HTERT RPE-1 (cell line): ENCODE data around the gene PWWP3B.
"Not testable (repeated sequence)": the region's sequence is repeated elsewhere in the genome, so short reads cannot be mapped to it uniquely, and the experiment has no call there.

ENCODE experiments used
- in situ Hi-C: fragments of 300-500 bp; cut with MboI; formaldehyde crosslinking; loops from 4 replicates; pipeline ENCODE4 v1.14.3; 2020; ENCODE audit warnings: low sequenced_read_pairs

Gene PWWP3B

GRCh38 chrX:106168107-106168506 lies at the start of gene PWWP3B:
PWWP3B (plus strand) TSS chrX:106168305; CDS start chrX:106205433, 37,128 bp downstream.
- in situ Hi-C loops: no loop called here

GRCh38 chrX:106139048-106139447 lies 29.1 kb upstream of the PWWP3B start:
- in situ Hi-C loops: no loop called here

GRCh38 chrX:106144755-106145639 lies 23.1 kb upstream of the PWWP3B start:
- in situ Hi-C loops: no loop called here

- in situ Hi-C loops: no loop called here
Observed at GRCh38 chrX:106150701-106151100, 17.4 kb upstream of the PWWP3B start.

GRCh38 chrX:106159861-106160282 lies 8.2 kb upstream of the PWWP3B start:
- in situ Hi-C loops: no loop called here

- in situ Hi-C loops: no loop called here
Observed at GRCh38 chrX:106170318-106170717, 2.2 kb downstream of the PWWP3B start.

GRCh38 chrX:106171293-106171820 lies 3.3 kb downstream of the PWWP3B start:
- in situ Hi-C loops: no loop called here

GRCh38 chrX:106177106-106177981 lies 9.2 kb downstream of the PWWP3B start:
- in situ Hi-C loops: no loop called here

GRCh38 chrX:106177982-106178321 lies 9.8 kb downstream of the PWWP3B start:
- in situ Hi-C loops: no loop called here

- in situ Hi-C loops: no loop called here
Observed at GRCh38 chrX:106178826-106179225, 10.7 kb downstream of the PWWP3B start.

GRCh38 chrX:106183685-106184084 lies 15.6 kb downstream of the PWWP3B start:
- in situ Hi-C loops: not testable (repeated sequence)

- in situ Hi-C loops: no loop called here
Observed at GRCh38 chrX:106201502-106202178, 33.5 kb downstream of the PWWP3B start.

- in situ Hi-C loops: no loop called here
Observed at GRCh38 chrX:106203315-106203714, 35.2 kb downstream of the PWWP3B start.

- in situ Hi-C loops: no loop called here
Observed at GRCh38 chrX:106208154-106208553, 40.0 kb downstream of the PWWP3B start.
